Nephron progenitor cell (in vitro differentiated cells): ENCODE data around the gene TRAF6.

Source experiments
- DNase-seq: peaks from one replicate; pipeline ENCODE4 v3.0.0; 2021
- H3K27ac Mint-ChIP-seq: 2 replicates; pipeline ENCODE4 v1.8.0; 2021; ENCODE audit warnings: mild to moderate bottlenecking, moderate library complexity, mixed read lengths
- H3K27me3 Mint-ChIP-seq: 2 replicates; pipeline ENCODE4 v1.8.0; 2021; ENCODE audit warnings: mild to moderate bottlenecking, low read depth, mixed read lengths; ENCODE audit not compliant: poor library complexity
- H3K36me3 Mint-ChIP-seq: 2 replicates; pipeline ENCODE4 v1.8.0; 2021; ENCODE audit warnings: low read depth, mixed read lengths
- H3K4me1 Mint-ChIP-seq: 2 replicates; pipeline ENCODE4 v1.8.0; 2021; ENCODE audit warnings: mixed read lengths
- H3K4me3 Mint-ChIP-seq: 2 replicates; pipeline ENCODE4 v1.8.0; 2021; ENCODE audit warnings: mild to moderate bottlenecking, moderate library complexity, mixed read lengths
- H3K9me3 Mint-ChIP-seq: 2 replicates; pipeline ENCODE4 v1.8.0; 2021; ENCODE audit warnings: mild to moderate bottlenecking, moderate library complexity, mixed read lengths
- TF ChIP-seq, protein P1 (sequence below): fragments of 200-600 bp; sonication (generic); IDR thresholded peaks from 2 replicates; pipeline ENCODE4 v1.5.0; 2021; ENCODE audit warnings: antibody characterized with exemption

TRAF6 gene

DNA sequence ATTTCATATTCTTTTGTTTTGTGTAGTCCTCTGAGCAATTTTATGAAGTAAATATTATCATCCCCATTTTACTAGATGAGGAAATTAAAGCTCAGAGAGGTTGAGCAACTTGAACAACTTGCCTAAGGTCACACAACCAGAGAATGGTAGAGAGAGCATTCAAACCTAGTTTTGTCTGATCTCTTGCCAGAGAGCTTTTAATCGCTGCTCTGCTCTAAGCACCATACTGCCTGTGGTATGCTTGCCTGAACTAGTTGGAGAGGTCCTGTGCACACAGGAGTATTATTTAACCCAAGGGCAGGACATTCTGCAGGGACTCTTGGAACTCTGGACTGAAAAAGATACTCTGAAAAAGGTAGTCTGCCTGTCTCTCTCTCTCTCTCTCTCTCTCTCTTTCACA, 38.5 kb downstream of the TRAF6 start:
- no peak for DNase-seq
- H3K27ac Mint-ChIP-seq = no peak overlapping the region
- peaks cover 7% of the 10 kb centered on the region for H3K36me3 Mint-ChIP-seq
- TF ChIP-seq, protein P1, sequence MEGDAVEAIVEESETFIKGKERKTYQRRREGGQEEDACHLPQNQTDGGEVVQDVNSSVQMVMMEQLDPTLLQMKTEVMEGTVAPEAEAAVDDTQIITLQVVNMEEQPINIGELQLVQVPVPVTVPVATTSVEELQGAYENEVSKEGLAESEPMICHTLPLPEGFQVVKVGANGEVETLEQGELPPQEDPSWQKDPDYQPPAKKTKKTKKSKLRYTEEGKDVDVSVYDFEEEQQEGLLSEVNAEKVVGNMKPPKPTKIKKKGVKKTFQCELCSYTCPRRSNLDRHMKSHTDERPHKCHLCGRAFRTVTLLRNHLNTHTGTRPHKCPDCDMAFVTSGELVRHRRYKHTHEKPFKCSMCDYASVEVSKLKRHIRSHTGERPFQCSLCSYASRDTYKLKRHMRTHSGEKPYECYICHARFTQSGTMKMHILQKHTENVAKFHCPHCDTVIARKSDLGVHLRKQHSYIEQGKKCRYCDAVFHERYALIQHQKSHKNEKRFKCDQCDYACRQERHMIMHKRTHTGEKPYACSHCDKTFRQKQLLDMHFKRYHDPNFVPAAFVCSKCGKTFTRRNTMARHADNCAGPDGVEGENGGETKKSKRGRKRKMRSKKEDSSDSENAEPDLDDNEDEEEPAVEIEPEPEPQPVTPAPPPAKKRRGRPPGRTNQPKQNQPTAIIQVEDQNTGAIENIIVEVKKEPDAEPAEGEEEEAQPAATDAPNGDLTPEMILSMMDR = no peak
- H3K27me3 Mint-ChIP-seq = peaks cover 3% of the 10 kb centered on the region
- no peaks in the 10 kb centered on the region for H3K9me3 Mint-ChIP-seq
- H3K4me1 Mint-ChIP-seq = peaks cover 3% of the 10 kb centered on the region
- no peak overlapping the region for H3K4me3 Mint-ChIP-seq

DNA sequence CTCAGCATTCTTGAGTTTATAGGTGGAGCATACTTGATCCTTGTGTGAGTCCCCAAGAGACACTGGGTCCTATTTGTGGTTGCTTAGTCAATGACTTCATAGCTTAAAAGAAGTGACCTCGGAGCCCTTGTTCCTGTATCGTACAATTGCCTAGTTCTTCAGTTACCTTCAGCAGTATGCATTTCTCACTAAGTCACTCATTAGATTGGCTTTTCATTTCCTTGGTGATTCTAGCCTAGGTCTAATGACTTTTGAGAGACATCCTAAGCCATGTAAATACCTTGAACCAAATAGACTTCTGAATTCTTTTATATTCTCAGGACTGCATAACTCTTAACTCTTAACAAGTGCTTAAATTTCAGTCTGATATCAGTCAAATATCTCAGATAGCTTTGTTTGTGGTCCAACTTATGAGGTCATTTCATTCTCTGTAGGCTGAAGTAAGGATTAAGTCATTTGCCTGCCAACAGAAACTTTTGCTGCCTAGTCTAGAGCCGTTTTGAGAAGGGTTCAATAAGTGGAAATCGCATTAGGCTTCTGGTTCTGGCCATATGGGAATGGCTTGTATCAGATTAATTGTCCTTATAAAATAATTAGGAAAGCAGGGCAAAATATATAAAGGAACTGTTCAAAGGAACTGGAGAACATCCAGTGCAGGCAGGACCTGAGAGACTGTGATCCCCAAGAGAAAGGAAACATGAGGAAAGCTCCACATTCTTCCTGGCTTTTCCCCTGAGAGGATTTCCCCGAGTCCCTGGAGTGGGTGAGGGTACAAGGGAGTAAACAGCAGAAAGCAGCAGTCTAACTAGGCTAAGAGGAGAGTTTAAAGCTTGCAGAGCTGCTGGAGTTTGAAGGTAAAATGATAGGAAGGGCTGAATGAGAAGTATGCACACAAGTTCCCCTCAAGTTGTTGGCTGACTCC, 39.9 kb downstream of the TRAF6 start:
- peaks cover 3% of the 10 kb centered on the region for H3K27me3 Mint-ChIP-seq
- DNase-seq = no peak
- TF ChIP-seq, protein P1 = no peak
- H3K4me1 Mint-ChIP-seq = peaks cover 3% of the 10 kb centered on the region
- H3K27ac Mint-ChIP-seq = peak overlapping the region; percentile 12
- H3K4me3 Mint-ChIP-seq = no peak overlapping the region
- H3K36me3 Mint-ChIP-seq = peaks cover 18% of the 10 kb centered on the region
- H3K9me3 Mint-ChIP-seq = no peaks in the 10 kb centered on the region

DNA sequence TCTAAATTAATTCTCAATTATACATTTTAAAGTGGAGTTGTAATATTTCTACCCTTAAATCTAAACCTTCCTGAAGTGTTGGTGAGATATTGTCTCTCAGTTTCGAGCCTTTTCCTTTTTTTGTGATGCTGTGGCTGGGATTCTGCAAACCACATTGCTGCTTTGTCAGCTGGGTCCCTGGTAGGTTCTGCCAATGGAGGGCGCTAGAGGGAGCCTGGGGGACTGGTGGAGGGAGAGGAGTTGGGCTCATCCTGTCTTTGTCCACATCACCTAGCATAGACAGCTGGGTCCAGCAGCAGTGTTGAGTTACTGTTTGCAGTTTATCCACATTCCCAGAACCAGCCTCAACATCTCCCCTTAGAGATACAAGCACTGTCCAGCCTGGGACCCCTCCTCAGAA, 41.0 kb downstream of the TRAF6 start:
- TF ChIP-seq, protein P1 = peak; percentile 14
- peak; percentile 26 for DNase-seq
- Mint-ChIP-seq H3K4me1 (peaks cover 3% of the 10 kb centered on the region), H3K36me3 (peaks cover 18% of the 10 kb centered on the region), H3K27ac (no peak overlapping the region), H3K9me3 (no peaks in the 10 kb centered on the region), H3K27me3 (peaks cover 3% of the 10 kb centered on the region), H3K4me3 (no peak overlapping the region)

DNA sequence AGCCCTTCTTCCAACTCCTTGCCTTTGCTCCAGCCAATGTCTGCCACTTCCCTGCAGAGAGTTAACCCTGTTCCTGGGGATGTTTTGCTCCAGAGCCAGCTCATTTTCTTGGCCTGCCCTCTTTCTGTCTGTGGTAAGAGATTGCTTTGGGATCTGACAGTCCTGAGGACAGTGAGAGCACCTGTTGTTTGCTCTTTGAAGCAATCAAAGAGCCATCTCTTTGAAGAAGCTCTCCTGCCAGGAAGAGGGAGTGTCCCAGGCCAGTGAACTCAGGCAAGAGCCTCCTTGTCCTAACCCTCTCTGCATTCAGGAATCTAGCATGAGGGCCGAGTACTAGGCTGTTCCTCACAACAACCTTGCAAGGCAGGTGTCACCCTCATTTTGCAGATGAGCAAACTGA, 42.2 kb downstream of the TRAF6 start:
- no peak overlapping the region for H3K27ac Mint-ChIP-seq
- H3K9me3 Mint-ChIP-seq = no peaks in the 10 kb centered on the region
- peaks cover 3% of the 10 kb centered on the region for H3K4me1 Mint-ChIP-seq
- H3K27me3 Mint-ChIP-seq = no peaks in the 10 kb centered on the region
- peaks cover 26% of the 10 kb centered on the region for H3K36me3 Mint-ChIP-seq
- TF ChIP-seq, protein P1 = no peak
- no peak for DNase-seq
- no peak overlapping the region for H3K4me3 Mint-ChIP-seq

DNA sequence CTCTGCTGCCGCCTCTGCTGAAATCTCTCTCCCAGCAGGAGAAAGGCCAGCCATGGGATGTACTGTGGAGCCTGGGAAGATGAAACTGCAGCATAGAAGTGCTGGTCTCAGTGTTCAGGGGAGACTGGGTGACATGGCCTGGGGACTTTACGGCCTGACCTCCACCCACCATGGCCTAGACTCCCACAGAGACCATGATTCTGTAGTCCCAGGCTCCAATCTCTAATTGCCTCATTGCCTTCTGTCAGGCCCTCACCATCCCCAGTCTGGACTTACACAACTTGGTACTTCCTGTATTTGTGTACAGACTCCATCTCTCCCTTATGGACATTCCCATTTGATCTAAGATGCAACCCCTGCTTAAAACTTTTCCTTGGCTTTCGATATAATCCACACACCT, 43.1 kb downstream of the TRAF6 start:
- TF ChIP-seq, protein P1 = no peak
- H3K4me1 Mint-ChIP-seq = peaks cover 3% of the 10 kb centered on the region
- DNase-seq = no peak
- H3K27ac Mint-ChIP-seq = no peak overlapping the region
- H3K4me3 Mint-ChIP-seq = no peak overlapping the region
- no peaks in the 10 kb centered on the region for H3K27me3 Mint-ChIP-seq
- H3K36me3 Mint-ChIP-seq = peaks cover 29% of the 10 kb centered on the region
- H3K9me3 Mint-ChIP-seq = no peaks in the 10 kb centered on the region
